HL-60 (cell line): ENCODE measurements around the gene PRRT1B.

Experiments used
- DNase-seq, 2 experiments: peaks; one replicate each; pipeline ENCODE4 v3.0.0-alpha.2; 2010 to 2020; ENCODE audit warnings: low read depth in 1 of 2, low spot score in 1 of 2
- H3K27ac ChIP-seq: fragments of 250-450 bp; sonication (Bioruptor Pico); replicated peaks from 2 replicates; pipeline ENCODE4 v1.5.1; 2020; ENCODE audit warnings: mild to moderate bottlenecking, moderate library complexity
- H3K27me3 ChIP-seq: fragments of 250-450 bp; sonication (Bioruptor Pico); 2 replicates; pipeline ENCODE4 v1.5.1; 2021; ENCODE audit warnings: mild to moderate bottlenecking, moderate library complexity; ENCODE audit not compliant: insufficient read depth, poor library complexity, severe bottlenecking
- H3K4me3 ChIP-seq: replicated peaks from 2 replicates; pipeline ENCODE4 v1.5.1; 2011; ENCODE audit warnings: mild to moderate bottlenecking, control low read depth, low read length; ENCODE audit not compliant: insufficient read depth
- CTCF ChIP-seq: IDR thresholded peaks from one replicate; pipeline ENCODE4 v1.5.1; 2011; ENCODE audit warnings: low read length, control low read depth, inconsistent platforms; ENCODE audit not compliant: insufficient read depth
- GABPA ChIP-seq: IDR thresholded peaks from 2 replicates; pipeline ENCODE4 v1.6.1; 2012; ENCODE audit warnings: low read depth
- POLR2AphosphoS5 ChIP-seq: IDR thresholded peaks from 2 replicates; pipeline ENCODE4 v1.6.1; 2012; ENCODE audit warnings: low read depth
- SPI1 ChIP-seq: IDR thresholded peaks from 2 replicates; pipeline ENCODE4 v1.6.1; 2012; ENCODE audit warnings: low read depth, mild to moderate bottlenecking, borderline replicate concordance
- TF ChIP-seq, protein P1 (sequence below): IDR thresholded peaks from 2 replicates; pipeline ENCODE4 v1.6.1; 2012; ENCODE audit warnings: low read depth; ENCODE audit not compliant: insufficient replicate concordance

The PRRT1B gene

DNA sequence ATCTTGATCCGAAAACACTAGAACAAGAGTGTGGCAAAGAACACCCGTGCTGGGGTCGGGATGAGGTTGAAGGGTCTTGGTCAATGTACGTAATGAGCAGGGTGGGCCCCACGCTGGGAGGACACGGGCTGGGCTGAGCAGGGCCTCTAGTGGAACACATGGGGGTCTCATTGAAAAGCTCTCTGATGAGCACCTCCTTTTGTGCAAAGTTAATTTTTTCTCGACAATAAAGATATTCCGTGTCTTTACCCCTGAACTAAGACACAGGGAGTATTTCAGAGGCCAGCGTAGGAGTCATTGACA lies 22.3 kb upstream of the PRRT1B start:
- Histone ChIP-seq H3K27ac (no peak overlapping the region), H3K4me3 (no peak overlapping the region), H3K27me3 (no peaks in the 10 kb centered on the region)
- TF ChIP-seq, protein P1, sequence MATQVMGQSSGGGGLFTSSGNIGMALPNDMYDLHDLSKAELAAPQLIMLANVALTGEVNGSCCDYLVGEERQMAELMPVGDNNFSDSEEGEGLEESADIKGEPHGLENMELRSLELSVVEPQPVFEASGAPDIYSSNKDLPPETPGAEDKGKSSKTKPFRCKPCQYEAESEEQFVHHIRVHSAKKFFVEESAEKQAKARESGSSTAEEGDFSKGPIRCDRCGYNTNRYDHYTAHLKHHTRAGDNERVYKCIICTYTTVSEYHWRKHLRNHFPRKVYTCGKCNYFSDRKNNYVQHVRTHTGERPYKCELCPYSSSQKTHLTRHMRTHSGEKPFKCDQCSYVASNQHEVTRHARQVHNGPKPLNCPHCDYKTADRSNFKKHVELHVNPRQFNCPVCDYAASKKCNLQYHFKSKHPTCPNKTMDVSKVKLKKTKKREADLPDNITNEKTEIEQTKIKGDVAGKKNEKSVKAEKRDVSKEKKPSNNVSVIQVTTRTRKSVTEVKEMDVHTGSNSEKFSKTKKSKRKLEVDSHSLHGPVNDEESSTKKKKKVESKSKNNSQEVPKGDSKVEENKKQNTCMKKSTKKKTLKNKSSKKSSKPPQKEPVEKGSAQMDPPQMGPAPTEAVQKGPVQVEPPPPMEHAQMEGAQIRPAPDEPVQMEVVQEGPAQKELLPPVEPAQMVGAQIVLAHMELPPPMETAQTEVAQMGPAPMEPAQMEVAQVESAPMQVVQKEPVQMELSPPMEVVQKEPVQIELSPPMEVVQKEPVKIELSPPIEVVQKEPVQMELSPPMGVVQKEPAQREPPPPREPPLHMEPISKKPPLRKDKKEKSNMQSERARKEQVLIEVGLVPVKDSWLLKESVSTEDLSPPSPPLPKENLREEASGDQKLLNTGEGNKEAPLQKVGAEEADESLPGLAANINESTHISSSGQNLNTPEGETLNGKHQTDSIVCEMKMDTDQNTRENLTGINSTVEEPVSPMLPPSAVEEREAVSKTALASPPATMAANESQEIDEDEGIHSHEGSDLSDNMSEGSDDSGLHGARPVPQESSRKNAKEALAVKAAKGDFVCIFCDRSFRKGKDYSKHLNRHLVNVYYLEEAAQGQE, result no peak
- no peak for TF ChIP-seq SPI1
- no peak for TF ChIP-seq POLR2AphosphoS5
- TF ChIP-seq GABPA, result no peak
- TF ChIP-seq CTCF, result no peak
- no peak for DNase-seq

GRCh38 chr9:131523451-131524435 lies 21.6 kb upstream of the PRRT1B start:
- Histone ChIP-seq H3K27me3 (no peaks in the 10 kb centered on the region), H3K4me3 (no peak overlapping the region), H3K27ac (no peak overlapping the region)
- TF ChIP-seq CTCF (no peak), POLR2AphosphoS5 (no peak; the same call in 1 of the 2 replicates), GABPA (no peak), SPI1 (no peak)
- TF ChIP-seq, protein P1, result no peak
- DNase-seq, result no peak

GRCh38 chr9:131524665-131525315 lies 20.5 kb upstream of the PRRT1B start:
- H3K27me3 ChIP-seq, result no peaks in the 10 kb centered on the region
- no peak for DNase-seq
- H3K27ac ChIP-seq, result no peak overlapping the region
- H3K4me3 ChIP-seq, result no peak overlapping the region
- TF ChIP-seq CTCF (no peak), GABPA (no peak), SPI1 (no peak), POLR2AphosphoS5 (no peak)
- TF ChIP-seq, protein P1, result no peak
